Activated CD8-positive, alpha-beta T cell treated with anti-CD3 and anti-CD28 coated beads for 36 hours (primary cell): ENCODE results near the gene NRTN. TPM values are rescaled to one million over a fixed set of nuclear protein-coding genes. Genes with fewer than 3 reads are reported as not detected.
"Not testable (repeated sequence)": the region's sequence is repeated elsewhere in the genome, so short reads cannot be mapped to it uniquely, and the experiment has no call there.

Experiments used
- ATAC-seq: fragments of 200-7000 bp; cut with Tn5 transposase; one replicate; pipeline ENCODE4 v1.10.0; 2021; ENCODE audit warnings: mild to moderate bottlenecking, moderate library complexity
- CTCF ChIA-PET: fragments of 350-600 bp; sonication (Branson Sonifier 250); formaldehyde crosslinking; loops from one replicate; lab custom pipeline; 2021; ENCODE audit warnings: antibody characterized with exemption; lab: Charles Lee
- POLR2A ChIA-PET: fragments of 350-600 bp; sonication (Branson Sonifier 250); formaldehyde crosslinking; loops from one replicate; lab custom pipeline; 2021; ENCODE audit warnings: antibody characterized with exemption; lab: Charles Lee
- DNase-seq: peaks from one replicate; pipeline ENCODE4 v3.0.0-alpha.2; 2020
- H3K27ac Mint-ChIP-seq: one replicate; pipeline ENCODE4 v1.8.0; 2021; ENCODE audit warnings: mild to moderate bottlenecking, mixed read lengths
- H3K27me3 Mint-ChIP-seq: one replicate; pipeline ENCODE4 v1.8.0; 2021; ENCODE audit warnings: mixed read lengths
- H3K36me3 Mint-ChIP-seq: one replicate; pipeline ENCODE4 v1.8.0; 2021; ENCODE audit warnings: low read depth, mixed read lengths
- H3K4me1 Mint-ChIP-seq: one replicate; pipeline ENCODE4 v1.8.0; 2021; ENCODE audit warnings: low read depth, mixed read lengths
- H3K4me3 Mint-ChIP-seq: one replicate; pipeline ENCODE4 v1.8.0; 2021; ENCODE audit warnings: mild to moderate bottlenecking, moderate library complexity, mixed read lengths
- H3K9me3 Mint-ChIP-seq: one replicate; pipeline ENCODE4 v1.8.0; 2021; ENCODE audit warnings: mixed read lengths
- intact Hi-C: fragments of 100-400 bp; cut with micrococcal nuclease; formaldehyde crosslinking; loops from one replicate; pipeline ENCODE4 v1.10.0; 2022
- total RNA-seq, 2 experiments: library from RNA; stranded (reverse); gene quantifications; one replicate each; pipeline ENCODE4 v1.2.3, GENCODE V29; 2021
- TF ChIP-seq, protein P1 (sequence below): fragments of 200-600 bp; IDR thresholded peaks from one replicate; pipeline ENCODE4 v1.8.0; 2022; ENCODE audit warnings: antibody characterized with exemption, mild to moderate bottlenecking

NRTN gene
- total RNA-seq, 2 experiments from 2014 or later: 0.72 TPM; not detected in 1

DNA sequence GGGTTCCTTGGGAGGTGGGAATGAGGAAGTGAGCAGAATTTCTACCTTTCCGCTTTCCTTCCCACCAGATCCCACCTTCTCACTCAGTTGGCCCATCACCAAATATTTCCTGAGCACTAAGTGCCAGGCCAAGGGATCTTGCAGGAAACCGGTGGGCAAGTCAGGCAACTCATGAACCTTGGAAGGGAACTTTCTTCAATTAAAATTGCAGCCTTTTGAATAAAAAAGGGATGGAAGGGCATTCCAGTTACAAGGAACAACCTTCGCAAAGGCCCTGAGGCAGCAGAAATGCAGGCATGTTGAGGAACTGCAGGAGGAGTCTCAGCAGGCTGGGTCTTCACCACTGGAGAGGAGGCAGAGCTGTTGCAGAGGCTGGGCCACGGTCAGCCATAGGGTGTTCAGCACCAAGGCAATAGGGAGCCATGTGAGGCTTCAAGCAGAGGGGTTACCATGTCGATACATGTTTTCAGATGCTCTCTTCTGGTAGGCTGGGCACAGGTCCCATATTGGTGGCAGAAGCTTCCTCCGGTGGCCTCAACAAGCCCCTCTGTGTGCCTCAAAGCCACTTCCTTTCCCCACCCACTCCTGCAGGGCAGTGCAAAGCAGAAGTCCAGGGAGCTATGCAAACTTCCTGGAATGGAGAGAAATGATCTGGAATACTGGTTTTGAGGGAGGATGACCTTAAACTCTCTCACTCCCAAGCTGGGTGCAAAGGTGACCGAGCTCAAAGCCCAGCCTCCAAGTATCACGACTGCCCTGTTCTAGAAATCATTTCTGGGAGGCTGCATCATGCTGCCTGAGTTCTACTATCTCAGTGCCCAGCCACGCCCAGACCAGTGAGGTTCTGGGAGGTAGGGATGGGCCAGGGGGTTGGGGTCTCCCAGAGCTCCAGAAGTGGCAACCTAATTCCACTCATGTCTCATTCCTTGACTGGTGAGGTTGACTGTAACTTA is 34.5 kb downstream of the NRTN start, which contains the start of gene FUT6:
FUT6 (minus strand) TSS at position 638 of the 953 bp plus-strand sequence. CDS start 7,135 bp downstream, outside the sequence.
- no peak within 1 kb of the TSS for H3K4me3 Mint-ChIP-seq

DNA sequence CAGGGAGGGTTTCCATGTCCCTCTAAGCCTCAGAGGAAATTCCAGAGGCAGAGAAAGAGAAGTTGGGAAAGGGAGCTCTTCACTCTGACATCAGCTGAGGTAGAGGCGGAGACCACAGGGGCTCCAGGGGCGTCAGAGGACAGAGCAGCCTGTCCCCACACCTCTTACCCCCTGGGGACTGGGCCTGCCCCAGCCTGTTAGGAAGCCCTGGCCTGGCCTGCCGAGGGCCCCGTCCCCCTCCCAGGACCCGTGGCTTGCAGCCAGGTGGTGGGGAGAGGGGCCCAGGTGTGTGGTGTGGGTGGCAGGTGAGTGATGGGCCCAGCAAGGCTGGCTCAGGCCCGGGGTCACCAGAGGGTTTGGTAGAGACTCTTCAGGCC is 36.9 kb downstream of the NRTN start:
- H3K36me3 Mint-ChIP-seq, H3K9me3 Mint-ChIP-seq, ATAC-seq, DNase-seq, POLR2A ChIA-PET, H3K4me1 Mint-ChIP-seq, H3K27me3 Mint-ChIP-seq, intact Hi-C loops, H3K27ac Mint-ChIP-seq, H3K4me3 Mint-ChIP-seq: not testable (repeated sequence)
- CTCF ChIA-PET: interaction anchor here (2.7 kb wide), 1 partner anchor 38 kb away, joined by 12 read pairs; no protein-coding TSS in a partner anchor

More for the DNA sequence above, 34.5 kb downstream of the NRTN start, which contains the start of gene FUT6:
- H3K36me3 Mint-ChIP-seq: no peaks in the 10 kb centered on the region
- no peaks in the 10 kb centered on the region for H3K9me3 Mint-ChIP-seq
- H3K4me1 Mint-ChIP-seq: peaks cover 5% of the 10 kb centered on the region
- CTCF ChIA-PET: interaction anchor here (0.8 to 2.7 kb wide), 2 partner anchors 35 to 179 kb away, joined by 3 to 12 read pairs; no protein-coding TSS in a partner anchor
- POLR2A ChIA-PET: interaction anchor here (0.7 to 2.1 kb wide), 2 partner anchors 8 to 11 kb away, joined by 3 to 8 read pairs; no protein-coding TSS in a partner anchor
- no peak for ATAC-seq
- H3K27ac Mint-ChIP-seq: no peak within 1 kb of the TSS
- TF ChIP-seq, protein P1, sequence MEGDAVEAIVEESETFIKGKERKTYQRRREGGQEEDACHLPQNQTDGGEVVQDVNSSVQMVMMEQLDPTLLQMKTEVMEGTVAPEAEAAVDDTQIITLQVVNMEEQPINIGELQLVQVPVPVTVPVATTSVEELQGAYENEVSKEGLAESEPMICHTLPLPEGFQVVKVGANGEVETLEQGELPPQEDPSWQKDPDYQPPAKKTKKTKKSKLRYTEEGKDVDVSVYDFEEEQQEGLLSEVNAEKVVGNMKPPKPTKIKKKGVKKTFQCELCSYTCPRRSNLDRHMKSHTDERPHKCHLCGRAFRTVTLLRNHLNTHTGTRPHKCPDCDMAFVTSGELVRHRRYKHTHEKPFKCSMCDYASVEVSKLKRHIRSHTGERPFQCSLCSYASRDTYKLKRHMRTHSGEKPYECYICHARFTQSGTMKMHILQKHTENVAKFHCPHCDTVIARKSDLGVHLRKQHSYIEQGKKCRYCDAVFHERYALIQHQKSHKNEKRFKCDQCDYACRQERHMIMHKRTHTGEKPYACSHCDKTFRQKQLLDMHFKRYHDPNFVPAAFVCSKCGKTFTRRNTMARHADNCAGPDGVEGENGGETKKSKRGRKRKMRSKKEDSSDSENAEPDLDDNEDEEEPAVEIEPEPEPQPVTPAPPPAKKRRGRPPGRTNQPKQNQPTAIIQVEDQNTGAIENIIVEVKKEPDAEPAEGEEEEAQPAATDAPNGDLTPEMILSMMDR: no peak
- intact Hi-C loops: no loop called here
- peaks cover 1% of the 10 kb centered on the region for H3K27me3 Mint-ChIP-seq
- no peak for DNase-seq

DNA sequence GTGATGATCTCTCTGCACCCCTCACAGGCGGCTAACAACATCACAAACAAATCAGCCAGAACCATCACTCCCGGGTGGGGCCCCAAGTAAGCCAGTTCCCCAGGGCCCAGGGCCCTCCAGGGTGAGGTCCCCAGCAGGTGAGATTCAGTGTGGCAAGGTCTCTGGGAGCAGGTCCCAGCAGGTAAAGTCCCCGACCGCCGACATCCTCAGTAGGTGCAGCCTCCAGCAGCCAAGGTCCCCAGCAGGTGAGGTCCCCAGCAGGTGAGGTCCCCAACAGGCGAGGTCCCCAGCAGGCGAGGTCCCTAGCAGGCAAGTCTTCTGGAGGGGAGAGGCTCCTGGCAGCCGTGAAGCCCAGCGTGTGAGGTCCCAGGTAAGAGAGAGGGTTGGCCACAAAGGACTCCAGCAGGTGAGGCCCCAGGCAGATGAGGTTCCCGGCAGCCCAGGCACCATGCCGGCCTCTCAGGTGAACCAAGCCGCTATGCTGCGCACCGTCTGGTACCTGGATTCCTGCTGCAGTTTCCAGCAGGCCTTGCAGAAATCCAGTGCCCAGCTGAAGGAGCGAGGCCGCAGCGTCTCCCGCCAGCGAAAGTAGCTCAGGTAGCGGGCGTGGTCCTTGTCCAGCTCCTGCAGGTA is 38.5 kb downstream of the NRTN start:
- CTCF ChIA-PET: no interaction called here
- DNase-seq (no peak), ATAC-seq (no peak)
- H3K4me1 Mint-ChIP-seq: peaks cover 3% of the 10 kb centered on the region
- POLR2A ChIA-PET: no interaction called here
- intact Hi-C loops: no loop called here
- no peak overlapping the region for H3K4me3 Mint-ChIP-seq
- TF ChIP-seq, protein P1: no peak
- no peaks in the 10 kb centered on the region for H3K36me3 Mint-ChIP-seq
- H3K9me3 Mint-ChIP-seq: no peaks in the 10 kb centered on the region
- no peak overlapping the region for H3K27ac Mint-ChIP-seq
- H3K27me3 Mint-ChIP-seq: peaks cover 1% of the 10 kb centered on the region

DNA sequence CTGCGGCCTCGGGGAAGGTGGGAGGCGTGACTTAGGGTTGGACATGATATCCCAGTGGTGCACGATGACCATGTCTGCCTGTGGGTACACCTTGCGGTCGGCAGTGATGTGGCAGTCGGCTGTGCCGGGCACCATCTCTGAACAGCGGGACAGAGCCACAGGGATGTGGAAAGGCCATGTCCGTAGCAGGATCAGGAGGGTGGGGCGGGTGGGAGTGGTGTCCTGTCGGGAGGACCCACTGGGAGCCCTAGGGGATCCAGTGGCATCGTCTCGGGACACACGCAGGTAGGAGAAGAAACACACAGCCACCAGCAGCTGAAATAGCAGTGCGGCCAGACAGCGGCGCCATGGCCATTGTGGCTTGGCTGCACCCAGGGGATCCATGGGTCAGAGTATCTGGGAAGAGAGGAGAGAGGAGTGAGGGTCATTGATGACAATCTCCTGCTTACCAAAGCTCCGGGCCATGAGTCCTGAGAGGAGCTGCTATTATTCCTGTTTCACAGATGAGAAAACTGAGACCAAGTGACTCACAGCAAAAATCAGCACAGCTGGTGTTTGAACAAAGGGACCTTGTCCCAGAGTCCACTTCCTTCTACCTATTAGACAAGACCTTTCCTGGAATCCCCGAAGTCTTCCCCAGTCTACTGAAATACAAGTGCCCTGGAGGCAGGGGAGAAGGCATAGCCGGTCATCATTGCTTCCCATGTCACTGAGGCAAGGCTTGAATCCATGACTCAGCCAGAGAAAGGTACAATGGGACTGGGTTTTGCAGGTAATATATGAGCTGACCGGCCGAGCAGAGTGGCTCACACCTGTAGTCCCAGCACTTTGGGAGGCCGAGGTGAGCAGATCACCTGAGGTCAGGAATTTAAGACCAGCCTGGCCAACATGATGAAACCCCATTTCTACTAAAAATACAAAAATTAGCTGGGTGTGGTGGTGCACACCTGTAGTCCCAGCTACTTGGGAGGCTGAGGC is 39.9 kb downstream of the NRTN start:
- Mint-ChIP-seq H3K36me3 (no peaks in the 10 kb centered on the region), H3K9me3 (no peaks in the 10 kb centered on the region), H3K27ac (no peak overlapping the region), H3K4me1 (peaks cover under 1% of the 10 kb centered on the region), H3K27me3 (no peaks in the 10 kb centered on the region), H3K4me3 (no peak overlapping the region)
- DNase-seq: no peak
- TF ChIP-seq, protein P1: no peak
- no peak for ATAC-seq
- POLR2A ChIA-PET: no interaction called here
- intact Hi-C loops: no loop called here
- CTCF ChIA-PET: interaction anchor here (2.0 kb wide), 1 partner anchor 41 kb away, joined by 6 read pairs; the partner anchor contains the start of gene NRTN

DNA sequence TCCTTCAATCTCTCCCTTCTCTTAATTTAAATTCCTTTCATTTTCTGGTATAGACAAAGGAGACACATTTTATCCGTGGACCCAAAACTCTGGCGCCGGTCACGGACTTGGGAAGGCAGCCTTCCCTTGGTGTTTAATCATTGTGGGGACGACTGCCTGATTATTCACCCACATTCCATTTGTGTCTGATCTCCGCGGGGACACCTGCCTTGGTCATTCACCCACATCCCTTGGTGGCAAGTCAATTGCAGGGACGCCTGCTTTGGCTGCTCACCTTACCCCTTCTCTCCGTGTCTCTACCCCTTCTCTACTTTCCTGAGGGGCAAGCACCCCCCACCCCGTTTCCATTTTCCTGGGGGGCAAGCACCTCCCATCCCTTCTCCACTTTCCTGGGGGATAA is 43.0 kb downstream of the NRTN start:
- H3K4me1 Mint-ChIP-seq, intact Hi-C loops, H3K4me3 Mint-ChIP-seq, CTCF ChIA-PET, H3K9me3 Mint-ChIP-seq, H3K36me3 Mint-ChIP-seq, POLR2A ChIA-PET, H3K27ac Mint-ChIP-seq, H3K27me3 Mint-ChIP-seq, ATAC-seq, DNase-seq: not testable (repeated sequence)

DNA sequence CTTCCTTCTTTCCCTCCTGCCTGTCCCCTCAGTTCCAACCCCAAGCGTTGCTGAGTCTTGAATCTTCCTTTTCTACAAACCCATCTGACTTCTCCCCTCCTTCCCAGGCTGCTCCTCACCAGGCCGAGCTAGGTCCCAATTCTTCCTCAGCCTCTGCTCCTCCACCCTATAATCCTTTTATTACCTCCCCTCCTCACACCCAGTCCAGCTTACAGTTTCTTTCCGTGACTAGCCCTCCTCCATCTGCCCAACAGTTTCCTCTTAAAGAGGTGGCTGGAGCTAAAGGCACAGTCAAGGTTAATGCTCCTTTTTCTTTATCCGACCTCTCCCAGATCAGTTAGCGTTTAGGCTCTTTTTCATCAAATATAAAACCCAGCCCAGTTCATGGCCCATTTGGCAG is 43.8 kb downstream of the NRTN start:
- intact Hi-C loops, ATAC-seq, H3K27me3 Mint-ChIP-seq, POLR2A ChIA-PET, H3K9me3 Mint-ChIP-seq, H3K4me1 Mint-ChIP-seq, H3K4me3 Mint-ChIP-seq, DNase-seq, H3K36me3 Mint-ChIP-seq, H3K27ac Mint-ChIP-seq: not testable (repeated sequence)
- CTCF ChIA-PET: interaction anchor here (0.8 kb wide), 1 partner anchor 45 kb away, joined by 3 read pairs; no protein-coding TSS in a partner anchor
